NK-92 treated with Interleukin-12 subunit alpha and Interleukin-12 subunit beta, amount 100 ng/mL, for 24 hours (cell line): Measurements from ENCODE around the gene TUBA4A.

Source experiments
- DNase-seq: peaks from one replicate; lab custom pipeline; 2025; lab: John Stamatoyannopoulos, UW

Gene TUBA4A

DNA sequence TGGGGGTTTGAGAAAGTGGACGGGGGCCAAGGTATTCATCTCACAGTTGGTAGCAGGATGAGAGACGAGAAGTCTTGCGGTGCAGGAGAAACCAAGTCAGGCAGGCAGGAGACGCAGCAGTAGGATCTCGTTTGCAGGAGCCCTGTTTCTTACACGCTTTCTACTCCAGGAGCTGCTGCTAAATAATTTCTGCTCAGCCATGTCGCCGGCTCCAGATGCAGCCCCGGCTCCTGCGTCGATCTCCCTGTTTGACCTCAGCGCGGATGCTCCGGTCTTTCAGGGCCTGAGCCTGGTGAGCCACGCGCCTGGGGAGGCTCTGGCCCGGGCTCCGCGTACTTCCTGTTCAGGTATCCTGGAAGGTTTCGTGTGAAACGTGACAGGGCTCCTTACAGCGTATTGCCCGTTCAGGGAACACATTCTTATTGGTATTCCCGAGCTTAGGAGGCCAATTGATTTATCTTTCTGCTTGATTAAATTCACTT is 23.6 kb downstream of the TUBA4A start:
- DNase-seq = no peak

GRCh38 chr2:219229305-219230058 is 24.2 kb downstream of the TUBA4A start, which contains the start of the genes ANKZF1 and ATG9A:
Gene ANKZF1 (plus strand): TSS chr2:219229806. CDS start chr2:219230258, 452 bp downstream.
Gene ATG9A (minus strand): TSS chr2:219229636. CDS start chr2:219228024, 1,612 bp downstream.
- DNase-seq = peak; percentile 98

GRCh38 chr2:219228911-219229304 is 24.8 kb downstream of the TUBA4A start:
- DNase-seq = no peak

DNA sequence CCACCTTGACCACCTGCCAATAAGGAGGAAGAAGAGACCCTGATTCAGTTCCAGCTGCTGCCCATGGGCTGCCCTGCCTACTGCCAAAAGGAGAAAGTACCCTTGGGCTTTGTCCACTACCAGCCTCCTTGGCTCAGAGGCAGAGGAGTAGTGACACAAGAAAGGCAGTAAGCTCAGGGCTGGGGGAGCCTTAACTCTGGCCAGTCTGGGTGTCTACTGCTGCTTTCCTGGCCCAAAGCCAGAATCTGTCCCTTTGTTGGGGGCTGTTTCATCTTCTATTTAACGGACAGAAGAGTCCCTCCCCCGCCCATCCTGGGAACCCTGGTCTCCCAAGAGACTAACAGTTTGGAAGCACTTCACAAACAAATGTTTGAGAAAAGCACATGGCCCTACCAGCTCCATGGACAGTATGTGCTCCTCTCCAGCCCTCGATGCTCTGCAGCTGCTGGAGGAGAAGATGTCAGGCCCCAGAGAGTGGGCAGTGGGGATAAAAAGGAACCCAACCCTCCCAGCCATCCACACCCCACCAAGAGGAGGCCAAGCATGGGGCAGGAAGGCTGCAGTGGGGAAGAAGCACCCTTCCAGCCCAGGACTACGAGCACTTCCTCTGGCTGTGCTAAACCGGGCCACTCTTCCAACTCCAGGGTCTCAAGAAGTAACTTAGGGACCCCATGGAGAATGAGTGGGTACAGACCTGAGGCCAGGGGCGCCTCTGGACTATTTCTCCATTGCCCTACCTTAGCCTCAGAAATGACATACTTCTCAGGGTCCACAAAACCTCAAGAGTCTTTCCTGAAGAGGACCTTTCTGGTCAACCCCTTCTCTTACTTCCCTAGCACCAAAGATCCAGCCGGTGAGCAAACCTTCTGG is 25.4 kb downstream of the TUBA4A start:
- no peak for DNase-seq

GRCh38 chr2:219225350-219225749 is 28.4 kb downstream of the TUBA4A start:
- DNase-seq = no peak

- no peak for DNase-seq
Measured at GRCh38 chr2:219223831-219224610, 29.7 kb downstream of the TUBA4A start.

DNA sequence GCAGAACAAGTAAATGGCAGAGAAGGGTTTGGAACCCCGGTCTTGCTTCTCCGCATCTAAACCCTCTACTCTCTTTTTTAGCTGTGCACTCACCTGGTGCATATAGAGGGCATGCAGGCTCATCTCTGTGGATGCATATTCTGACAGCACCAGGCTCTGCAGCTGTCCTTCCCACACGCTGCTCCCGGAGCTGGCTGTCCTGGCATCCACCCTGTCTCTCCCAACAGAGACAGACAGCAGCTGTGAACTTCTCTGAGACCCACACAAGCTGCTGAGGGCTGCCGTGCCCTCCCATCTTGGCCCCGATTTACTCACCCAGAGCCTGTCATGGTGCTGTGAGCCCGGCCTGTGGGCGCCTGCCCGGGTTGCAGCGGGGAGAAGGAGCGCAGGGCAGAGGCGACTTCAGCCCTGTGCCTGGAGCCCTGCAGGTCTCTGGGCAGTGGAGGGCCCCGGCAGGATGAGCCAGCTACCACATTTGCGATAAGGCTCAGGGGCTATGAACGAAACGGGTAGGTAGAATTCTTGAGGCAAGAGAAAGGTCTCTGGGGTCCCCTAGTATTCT is 31.7 kb downstream of the TUBA4A start:
- no peak for DNase-seq

GRCh38 chr2:219220652-219221402 is 32.9 kb downstream of the TUBA4A start:
- DNase-seq = no peak

- no peak for DNase-seq
Measured at GRCh38 chr2:219219784-219220532, 33.8 kb downstream of the TUBA4A start.

GRCh38 chr2:219218732-219219701 is 34.7 kb downstream of the TUBA4A start, which contains the start of gene ABCB6:
Gene ABCB6 (minus strand): TSS chr2:219218958. CDS start chr2:219218673, 285 bp downstream.
- DNase-seq = no peak

GRCh38 chr2:219218217-219218731 is 35.4 kb downstream of the TUBA4A start:
- DNase-seq = no peak

DNA sequence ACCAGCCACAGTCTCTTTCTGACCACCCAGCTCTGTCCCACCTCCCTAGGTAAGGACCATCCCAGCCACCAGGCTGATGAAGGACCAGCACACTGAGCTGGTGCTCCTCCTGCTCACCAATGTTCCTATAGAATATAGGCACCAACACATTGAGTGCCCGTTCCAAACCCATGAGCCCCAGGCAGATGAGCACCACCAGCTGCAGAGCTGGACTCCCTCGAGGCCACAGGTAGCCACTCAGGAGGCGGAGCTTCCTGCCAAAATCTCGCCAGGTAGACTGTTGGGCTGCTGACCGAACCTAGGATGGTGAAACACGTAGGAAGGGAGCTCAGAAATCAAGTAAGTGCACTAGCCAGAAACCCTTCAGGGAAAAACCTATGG is 37.2 kb downstream of the TUBA4A start:
- no peak for DNase-seq

- no peak for DNase-seq
Measured at GRCh38 chr2:219215871-219216534, 37.7 kb downstream of the TUBA4A start.

DNA sequence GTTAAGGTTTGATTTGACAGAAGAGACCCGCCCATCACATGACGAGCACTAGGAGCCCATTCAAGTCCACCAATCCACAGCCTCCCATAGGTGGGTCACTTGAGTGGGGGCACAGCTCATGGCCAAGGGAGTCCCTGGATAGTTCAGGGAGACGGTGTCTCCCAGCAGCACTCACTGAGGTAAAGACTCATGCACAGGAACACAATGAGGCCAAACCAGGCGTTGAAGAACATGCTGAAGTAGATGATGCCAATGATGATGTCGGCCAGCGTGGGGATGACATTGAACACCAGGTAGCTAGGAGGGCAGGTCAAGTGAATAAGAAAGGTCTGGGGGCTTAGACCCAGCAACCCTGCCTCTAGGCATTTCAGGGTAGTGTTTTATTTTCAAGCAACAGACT is 38.9 kb downstream of the TUBA4A start:
- no peak for DNase-seq

GRCh38 chr2:219214141-219214540 is 39.6 kb downstream of the TUBA4A start:
- no peak for DNase-seq

DNA sequence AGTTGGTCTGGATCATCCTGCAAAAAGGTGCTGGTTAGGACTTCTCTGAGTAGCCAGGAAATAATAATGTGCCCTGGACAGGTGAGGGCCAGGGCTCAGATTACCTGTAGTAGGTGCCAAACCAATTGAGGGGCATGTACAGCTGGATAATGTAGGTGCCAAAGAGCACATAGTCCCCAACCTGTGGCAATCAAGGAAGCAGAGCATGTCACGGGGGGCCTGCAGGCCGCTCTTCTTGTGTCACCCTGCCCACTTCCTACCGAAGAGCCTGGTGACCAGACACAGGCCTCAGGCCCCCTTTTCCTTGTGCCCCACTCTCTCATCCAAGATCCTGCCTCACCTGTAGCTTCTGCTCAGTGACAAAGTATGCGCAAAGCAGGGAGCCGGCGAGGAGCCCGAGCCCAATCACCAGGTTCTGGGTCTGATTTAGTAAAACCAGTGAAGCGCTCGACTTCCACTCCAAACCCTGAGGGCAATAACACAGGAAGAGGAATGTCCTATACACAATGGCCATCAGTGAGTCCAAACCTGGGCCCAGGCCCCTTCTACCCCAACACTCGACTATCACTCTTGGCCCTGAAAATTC is 40.1 kb downstream of the TUBA4A start:
- DNase-seq = no peak

DNA sequence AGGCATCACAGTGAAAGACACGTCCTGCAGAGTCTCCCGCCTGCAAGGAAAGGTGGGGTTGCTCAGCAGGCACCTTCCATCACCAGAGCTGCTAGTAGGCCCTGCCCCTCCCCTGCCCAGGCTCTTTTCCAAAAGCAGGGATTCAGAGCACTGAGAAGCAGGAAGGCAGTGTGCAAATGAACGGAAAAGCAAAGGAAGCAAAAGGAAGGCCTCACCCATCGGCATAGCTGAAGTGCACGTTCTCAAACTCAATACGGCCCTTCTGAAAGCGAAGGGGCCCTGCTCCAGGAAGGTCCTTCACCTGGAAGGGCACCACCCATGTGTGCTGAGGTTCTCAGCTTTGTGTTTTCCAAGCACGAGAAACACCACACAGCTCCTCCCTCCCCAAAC is 40.7 kb downstream of the TUBA4A start:
- no peak for DNase-seq

DNA sequence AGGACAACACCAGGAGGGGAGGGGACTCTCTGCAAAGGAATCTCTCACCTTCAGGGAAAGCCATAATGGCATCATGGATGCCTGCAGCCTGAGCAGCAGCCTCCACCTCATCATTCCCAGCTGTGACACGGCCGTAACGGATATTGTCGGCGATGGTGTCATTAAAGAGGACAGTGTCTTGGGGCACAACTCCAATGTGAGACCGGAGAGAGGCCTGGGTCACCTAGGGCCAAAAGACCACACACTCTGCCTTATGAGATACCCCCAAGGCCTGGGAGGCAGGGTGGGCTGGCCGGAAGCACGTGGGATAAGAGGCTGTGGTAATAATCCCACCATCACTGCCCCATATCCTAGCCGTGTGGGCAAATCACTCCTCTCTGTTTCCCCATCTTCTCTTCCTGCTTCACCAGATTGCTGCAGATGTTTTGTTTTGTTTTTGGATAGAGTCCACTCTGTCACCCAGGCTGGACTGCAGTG is 42.8 kb downstream of the TUBA4A start:
- no peak for DNase-seq
